HG02678 (cell line): ENCODE measurements around the gene EVI5L.
A peak's percentile ranks its signal among the peaks of the same experiment; 100 is the strongest.

Experiments
- ATAC-seq: cut with Tn5 transposase; IDR thresholded peaks from one replicate; pipeline ENCODE4 v1.9.1; 2021; ENCODE audit warnings: mild to moderate bottlenecking, moderate library complexity; ENCODE audit not compliant: unreplicated experiment

The EVI5L gene

GRCh38 chr19:7894612-7895309 lies 64.7 kb downstream of the EVI5L start:
- no peak for ATAC-seq

DNA sequence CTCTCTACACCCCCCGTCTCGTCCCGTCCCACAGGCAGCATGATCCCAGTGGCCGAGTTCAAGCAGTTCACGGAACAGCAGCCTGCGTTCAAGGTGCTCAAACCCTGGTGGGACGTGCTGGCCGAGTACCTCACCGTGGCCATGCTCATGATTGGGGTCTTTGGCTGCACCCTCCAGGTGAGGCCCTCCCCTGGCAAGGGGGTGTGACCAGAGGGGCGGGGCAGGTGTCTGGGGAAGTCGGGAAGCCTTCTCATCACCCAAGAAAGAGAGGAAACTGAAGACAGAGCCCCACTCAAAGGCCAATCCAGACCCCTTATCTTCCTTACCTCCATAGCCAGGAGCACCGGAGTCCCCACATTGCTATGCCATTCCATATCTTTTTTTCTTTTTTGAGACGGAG lies 65.5 kb downstream of the EVI5L start:
- ATAC-seq, result no peak

DNA sequence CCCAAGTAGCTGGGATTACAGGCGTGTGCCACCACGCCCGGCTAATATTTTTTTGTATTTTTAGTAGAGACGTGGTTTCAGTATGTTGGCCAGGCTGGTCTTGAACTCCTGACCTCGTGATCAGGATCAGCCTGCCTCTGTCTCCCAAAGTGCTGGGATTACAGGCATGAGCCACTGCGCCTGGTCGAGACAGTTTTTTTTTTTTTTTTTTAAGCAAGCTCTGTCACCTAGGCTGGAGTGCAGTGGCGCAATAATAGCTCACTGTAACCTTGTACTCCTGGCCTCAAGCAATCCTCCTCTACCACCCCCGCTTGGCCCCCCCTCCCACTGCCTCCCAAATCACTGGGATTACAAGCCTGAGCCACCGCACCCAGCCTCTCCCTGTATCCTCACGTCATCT lies 67.3 kb downstream of the EVI5L start:
- no peak for ATAC-seq

DNA sequence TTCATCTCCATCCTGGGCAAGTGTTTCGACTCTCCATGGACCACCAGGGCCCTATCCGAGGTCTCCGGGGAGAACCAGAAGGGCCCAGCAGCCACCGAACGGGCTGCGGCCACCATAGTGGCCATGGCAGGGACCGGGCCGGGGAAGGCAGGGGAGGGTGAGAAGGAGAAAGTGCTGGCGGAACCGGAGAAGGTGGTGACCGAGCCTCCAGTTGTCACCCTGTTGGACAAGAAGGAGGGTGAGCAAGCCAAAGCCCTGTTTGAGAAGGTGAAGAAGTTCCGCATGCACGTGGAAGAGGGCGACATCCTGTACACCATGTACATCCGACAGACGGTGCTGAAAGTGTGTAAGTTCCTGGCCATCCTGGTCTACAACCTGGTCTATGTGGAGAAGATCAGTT lies 68.9 kb downstream of the EVI5L start:
- no peak for ATAC-seq

DNA sequence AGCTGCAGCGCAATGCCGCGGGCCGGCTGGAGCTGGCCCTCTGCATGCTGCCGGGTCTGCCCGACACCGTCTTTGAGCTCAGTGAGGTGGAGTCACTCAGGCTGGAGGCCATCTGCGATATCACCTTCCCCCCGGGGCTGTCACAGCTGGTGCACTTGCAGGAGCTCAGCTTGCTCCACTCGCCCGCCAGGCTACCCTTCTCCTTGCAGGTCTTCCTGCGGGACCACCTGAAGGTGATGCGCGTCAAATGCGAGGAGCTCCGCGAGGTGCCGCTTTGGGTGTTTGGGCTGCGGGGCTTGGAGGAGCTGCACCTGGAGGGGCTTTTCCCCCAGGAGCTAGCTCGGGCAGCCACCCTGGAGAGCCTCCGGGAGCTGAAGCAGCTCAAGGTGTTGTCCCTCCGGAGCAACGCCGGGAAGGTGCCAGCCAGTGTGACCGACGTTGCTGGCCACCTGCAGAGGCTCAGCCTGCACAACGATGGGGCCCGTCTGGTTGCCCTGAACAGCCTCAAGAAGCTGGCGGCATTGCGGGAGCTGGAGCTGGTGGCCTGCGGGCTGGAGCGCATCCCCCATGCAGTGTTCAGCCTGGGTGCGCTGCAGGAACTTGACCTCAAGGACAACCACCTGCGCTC lies 69.8 kb downstream of the EVI5L start:
- ATAC-seq, result no peak

DNA sequence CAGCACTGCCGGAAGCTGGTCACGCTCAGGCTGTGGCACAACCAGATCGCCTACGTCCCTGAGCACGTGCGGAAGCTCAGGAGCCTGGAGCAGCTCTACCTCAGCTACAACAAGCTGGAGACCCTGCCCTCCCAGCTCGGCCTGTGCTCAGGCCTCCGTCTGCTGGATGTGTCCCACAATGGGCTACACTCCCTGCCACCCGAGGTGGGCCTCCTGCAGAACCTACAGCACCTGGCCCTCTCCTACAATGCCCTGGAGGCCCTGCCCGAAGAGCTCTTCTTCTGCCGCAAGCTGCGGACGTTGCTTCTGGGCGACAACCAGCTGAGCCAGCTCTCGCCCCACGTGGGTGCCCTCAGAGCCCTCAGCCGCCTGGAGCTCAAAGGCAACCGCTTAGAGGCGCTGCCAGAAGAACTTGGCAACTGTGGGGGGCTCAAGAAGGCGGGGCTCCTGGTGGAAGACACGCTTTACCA lies 70.4 kb downstream of the EVI5L start:
- no peak for ATAC-seq

DNA sequence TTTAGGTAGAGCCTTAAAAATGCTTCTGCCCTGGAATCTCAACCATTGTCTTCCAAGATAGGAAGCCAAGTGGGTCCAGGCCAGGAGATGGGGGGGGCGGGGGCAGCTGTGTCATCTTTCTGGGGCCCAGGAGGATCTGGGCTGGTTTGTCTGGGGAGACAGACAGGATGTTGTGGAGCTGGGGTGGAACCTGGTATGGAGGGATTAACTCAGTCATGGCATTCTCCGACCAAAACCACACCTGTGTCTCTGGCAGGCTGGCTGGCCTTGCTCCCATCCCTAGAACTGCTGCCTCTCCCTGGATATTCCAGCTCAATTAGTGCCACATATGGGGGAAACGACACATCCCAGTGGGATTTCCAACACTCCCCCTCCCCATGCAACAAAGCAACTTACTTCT lies 70.9 kb downstream of the EVI5L start:
- ATAC-seq, result no peak

- no peak for ATAC-seq
Measured at GRCh38 chr19:7901337-7901736, 71.3 kb downstream of the EVI5L start.

DNA sequence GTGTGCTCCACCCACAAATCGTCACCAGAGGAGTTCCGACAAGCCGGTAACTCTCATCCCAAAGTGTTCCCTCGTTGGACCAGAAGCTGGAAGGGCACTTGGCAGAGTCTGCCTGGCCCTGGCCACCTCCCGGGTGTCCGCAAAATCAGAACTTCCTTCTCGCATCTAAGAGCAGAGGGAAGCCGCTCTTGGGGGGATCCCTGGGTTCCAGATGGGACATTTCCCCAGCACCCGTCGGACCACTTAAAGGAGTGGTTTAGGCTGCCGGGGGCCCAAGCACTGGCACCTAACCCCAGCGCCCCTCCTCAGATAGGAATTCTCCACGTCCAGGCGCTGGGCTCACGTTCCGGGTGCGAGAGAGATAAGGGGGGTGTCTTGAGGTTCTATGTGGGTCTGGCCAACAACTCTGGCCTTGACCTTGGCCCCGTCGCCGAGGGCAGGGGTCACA lies 72.8 kb downstream of the EVI5L start:
- ATAC-seq, result no peak

- peak; percentile 88 for ATAC-seq
Measured at GRCh38 chr19:7903244-7904073, 73.4 kb downstream of the EVI5L start, which contains the start of gene MAP2K7. Gene MAP2K7 (plus strand): TSS chr19:7903877. CDS start chr19:7903945, 68 bp downstream.

- peak; percentile 36 for ATAC-seq
Measured at GRCh38 chr19:7904074-7905020, 74.3 kb downstream of the EVI5L start.

- no peak for ATAC-seq
Measured at GRCh38 chr19:7905268-7905667, 75.2 kb downstream of the EVI5L start.

GRCh38 chr19:7905859-7906258 lies 75.8 kb downstream of the EVI5L start:
- no peak for ATAC-seq

- ATAC-seq, result no peak
Measured at GRCh38 chr19:7907122-7907521, 77.1 kb downstream of the EVI5L start.

DNA sequence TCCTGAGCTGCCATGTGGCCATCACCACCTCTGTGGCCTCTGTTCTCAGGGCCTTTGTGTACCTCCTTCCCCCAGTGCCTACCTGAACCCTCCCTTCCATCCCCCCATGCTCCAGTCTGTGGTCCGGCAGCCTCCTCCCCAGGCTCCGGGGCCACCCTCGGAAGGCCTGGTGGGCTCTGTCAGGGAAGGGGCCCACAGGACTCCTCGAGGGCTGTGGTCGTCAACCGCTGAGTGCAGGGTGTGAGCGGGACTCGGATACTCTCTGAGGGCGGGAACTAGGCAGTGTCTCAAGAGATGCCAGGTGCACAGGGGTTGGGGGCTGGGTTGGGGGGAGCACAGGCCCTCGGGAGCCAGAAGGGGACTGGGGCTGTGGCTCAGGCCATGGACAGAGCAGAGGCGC lies 77.5 kb downstream of the EVI5L start:
- no peak for ATAC-seq

GRCh38 chr19:7908078-7908699 lies 78.2 kb downstream of the EVI5L start:
- no peak for ATAC-seq

DNA sequence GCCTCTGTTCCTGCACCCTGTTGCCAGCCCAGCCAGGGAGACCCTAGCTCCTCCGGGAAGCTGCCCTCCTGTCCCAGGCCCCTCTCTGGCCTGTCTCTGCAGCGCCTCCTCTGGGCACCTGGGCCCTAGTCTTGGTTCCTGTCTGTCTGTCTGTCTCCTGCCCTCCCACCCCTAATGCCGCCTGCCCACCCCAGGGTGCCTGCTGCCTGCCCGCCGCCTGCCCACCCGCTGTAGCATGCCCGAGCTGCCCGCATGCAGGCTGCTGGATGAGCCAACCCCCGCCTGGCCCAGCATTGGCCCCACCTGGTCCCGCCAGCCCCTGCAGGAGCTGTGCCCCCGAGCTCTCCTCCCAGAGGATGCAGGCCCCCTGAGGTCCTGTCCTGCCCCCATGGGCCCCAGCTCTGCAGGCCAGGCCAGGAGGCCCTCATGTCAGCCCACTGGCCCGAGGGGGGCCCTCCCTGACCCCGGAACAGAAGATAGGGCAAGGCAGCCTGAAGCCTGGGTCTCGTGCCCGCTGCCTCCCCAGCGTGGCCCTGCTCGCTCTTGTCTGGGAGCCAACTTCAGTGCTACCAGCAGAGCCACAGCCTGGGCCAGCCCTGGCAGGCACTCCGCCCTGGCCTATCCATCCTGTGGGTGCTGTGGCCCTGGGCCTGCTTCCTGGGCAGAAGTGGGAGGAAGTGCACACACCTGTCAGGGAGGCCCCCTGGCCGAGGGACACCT lies 78.9 kb downstream of the EVI5L start:
- no peak for ATAC-seq

DNA sequence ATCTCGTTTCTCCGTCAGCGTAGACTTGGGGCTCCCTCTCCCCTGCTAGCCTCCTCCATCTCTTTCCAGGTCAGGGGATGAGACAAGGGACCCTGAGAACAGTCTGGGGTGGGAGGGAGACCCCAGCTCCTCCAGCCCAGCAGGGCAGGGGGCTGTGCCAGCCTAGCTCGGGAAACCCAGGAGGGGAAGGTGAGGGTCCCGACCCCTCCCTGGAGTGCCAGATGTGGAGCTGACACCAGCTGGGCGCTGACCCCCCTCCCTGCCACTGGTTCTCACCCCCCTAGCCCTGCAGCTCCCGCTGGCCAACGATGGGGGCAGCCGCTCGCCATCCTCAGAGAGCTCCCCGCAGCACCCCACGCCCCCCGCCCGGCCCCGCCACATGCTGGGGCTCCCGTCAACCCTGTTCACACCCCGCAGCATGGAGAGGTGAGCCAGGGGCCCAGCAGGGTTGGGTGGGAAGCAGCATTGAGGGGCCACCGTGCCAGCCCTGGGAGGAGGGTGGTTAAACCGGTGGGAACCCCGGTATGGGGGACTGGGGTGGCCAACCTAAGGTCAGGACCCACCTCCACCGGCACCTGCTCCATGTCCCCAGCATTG lies 79.6 kb downstream of the EVI5L start:
- no peak for ATAC-seq
